ENCODE data around the gene MRPL48. TPM values are rescaled to one million over a fixed set of nuclear protein-coding genes. Genes with fewer than 3 reads are reported as not detected.

The MRPL48 gene
- total RNA-seq, 1 donor from 2014 or later = 35.9 TPM

GRCh38 chr11:73814812-73815211 is 27.1 kb downstream of the MRPL48 start:
- H3K36me3 Mint-ChIP-seq = peaks cover 4% of the 10 kb centered on the region
- no peaks in the 10 kb centered on the region for H3K9me3 Mint-ChIP-seq
- TF ChIP-seq CTCF (conservative IDR thresholded peaks at IDR 0.05) = no peak
- H3K4me1 Mint-ChIP-seq (ENCODE audit: unreplicated experiment) = no peaks in the 10 kb centered on the region
- no peaks in the 10 kb centered on the region for H3K27me3 Mint-ChIP-seq
- H3K27ac Mint-ChIP-seq = no peak overlapping the region
- no peak for DNase-seq (ENCODE audit: extremely low spot score, unreplicated experiment)
- H3K4me3 Mint-ChIP-seq = no peak overlapping the region

- H3K9me3 Mint-ChIP-seq = no peaks in the 10 kb centered on the region
- no peak overlapping the region for H3K4me3 Mint-ChIP-seq
- TF ChIP-seq CTCF (conservative IDR thresholded peaks at IDR 0.05) = no peak
- H3K27me3 Mint-ChIP-seq = no peaks in the 10 kb centered on the region
- no peaks in the 10 kb centered on the region for H3K4me1 Mint-ChIP-seq (ENCODE audit: unreplicated experiment)
- peaks cover 17% of the 10 kb centered on the region for H3K36me3 Mint-ChIP-seq
- DNase-seq (ENCODE audit: extremely low spot score, unreplicated experiment) = no peak
- H3K27ac Mint-ChIP-seq = no peak overlapping the region
Observed at GRCh38 chr11:73818846-73819245, 31.2 kb downstream of the MRPL48 start.

- Mint-ChIP-seq H3K27ac (no peak overlapping the region), H3K4me1 (ENCODE audit: unreplicated experiment) (no peaks in the 10 kb centered on the region), H3K4me3 (no peak overlapping the region), H3K9me3 (no peaks in the 10 kb centered on the region), H3K27me3 (no peaks in the 10 kb centered on the region), H3K36me3 (peaks cover 17% of the 10 kb centered on the region)
- no peak for TF ChIP-seq CTCF (conservative IDR thresholded peaks at IDR 0.05)
- no peak for DNase-seq (ENCODE audit: extremely low spot score, unreplicated experiment)
Observed at GRCh38 chr11:73830261-73830660, 42.6 kb downstream of the MRPL48 start.

GRCh38 chr11:73833067-73833466 is 45.4 kb downstream of the MRPL48 start:
- Mint-ChIP-seq H3K27me3 (no peaks in the 10 kb centered on the region), H3K9me3 (no peaks in the 10 kb centered on the region), H3K4me1 (ENCODE audit: unreplicated experiment) (no peaks in the 10 kb centered on the region), H3K4me3 (no peak overlapping the region), H3K36me3 (peaks cover 13% of the 10 kb centered on the region), H3K27ac (no peak overlapping the region)
- DNase-seq (ENCODE audit: extremely low spot score, unreplicated experiment) = no peak
- no peak for TF ChIP-seq CTCF (conservative IDR thresholded peaks at IDR 0.05)

GRCh38 chr11:73838443-73839122 is 50.9 kb downstream of the MRPL48 start:
- no peak for TF ChIP-seq CTCF (conservative IDR thresholded peaks at IDR 0.05)
- H3K9me3 Mint-ChIP-seq = no peaks in the 10 kb centered on the region
- DNase-seq (ENCODE audit: extremely low spot score, unreplicated experiment) = no peak
- H3K27me3 Mint-ChIP-seq = no peaks in the 10 kb centered on the region
- H3K4me3 Mint-ChIP-seq = no peak overlapping the region
- H3K4me1 Mint-ChIP-seq (ENCODE audit: unreplicated experiment) = no peaks in the 10 kb centered on the region
- no peak overlapping the region for H3K27ac Mint-ChIP-seq
- H3K36me3 Mint-ChIP-seq = peaks cover 10% of the 10 kb centered on the region

GRCh38 chr11:73839123-73839457 is 51.4 kb downstream of the MRPL48 start:
- Mint-ChIP-seq H3K27ac (no peak overlapping the region), H3K36me3 (peaks cover 7% of the 10 kb centered on the region), H3K9me3 (no peaks in the 10 kb centered on the region), H3K4me1 (ENCODE audit: unreplicated experiment) (no peaks in the 10 kb centered on the region), H3K27me3 (no peaks in the 10 kb centered on the region), H3K4me3 (no peak overlapping the region)
- DNase-seq (ENCODE audit: extremely low spot score, unreplicated experiment) = no peak
- TF ChIP-seq CTCF (conservative IDR thresholded peaks at IDR 0.05) = no peak

Measured in type B pancreatic cell (in vitro differentiated cells).